ENCODE measurements around the gene PRCD.
"Not testable (repeated sequence)": the region's sequence is repeated elsewhere in the genome, so short reads cannot be mapped to it uniquely, and the experiment has no call there.

PRCD gene

DNA sequence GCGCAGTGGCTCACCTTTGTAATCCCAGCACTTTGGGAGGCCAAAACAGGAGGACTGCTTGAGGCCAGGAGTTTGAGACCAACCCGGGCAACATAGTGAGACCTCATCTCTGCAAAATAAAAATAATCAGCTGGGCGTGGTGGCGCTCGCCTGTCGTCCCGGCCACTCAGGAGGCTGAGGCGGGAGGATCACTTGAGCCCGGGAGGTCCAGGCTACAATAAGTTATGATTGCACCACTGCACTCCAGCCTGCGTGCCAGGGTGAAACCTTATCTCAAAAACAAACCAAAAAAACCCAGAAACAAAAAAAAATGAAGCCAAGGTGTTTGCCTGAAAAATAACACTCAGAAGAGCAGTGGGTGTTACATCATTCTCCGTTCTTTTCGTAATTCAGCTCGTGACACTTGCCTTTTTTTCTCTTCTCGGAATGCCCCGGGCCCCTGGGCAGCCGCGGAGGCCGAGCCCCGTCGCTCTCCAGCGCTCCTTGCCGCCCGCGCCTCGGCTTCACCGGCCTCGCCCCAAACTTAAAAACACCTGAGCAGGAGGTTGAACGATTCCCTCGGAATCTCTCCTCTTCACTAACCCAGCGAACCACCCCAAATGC lies 17.0 kb downstream of the PRCD start:
- H3K27me3 ChIP-seq (replicated peaks; ENCODE audit: control insufficient read depth, insufficient read depth, low read length), result no peaks in the 10 kb centered on the region
- peak overlapping the region; percentile 98 for H3K4me3 ChIP-seq (replicated peaks; ENCODE audit: low read depth, low read length)
- peaks cover 2% of the 10 kb centered on the region for H3K36me3 ChIP-seq (ENCODE audit: control insufficient read depth, insufficient read depth, low read length)
- DNase-seq (ENCODE audit: extremely low read depth, insufficient read length), result no peak
- no peak for TF ChIP-seq CTCF (IDR thresholded peaks at IDR 0.05; ENCODE audit: insufficient read depth, low read length, poor library complexity, severe bottlenecking)

- Histone ChIP-seq H3K36me3 (ENCODE audit: control insufficient read depth, insufficient read depth, low read length) (peaks cover 6% of the 10 kb centered on the region), H3K4me3 (replicated peaks; ENCODE audit: low read depth, low read length) (peak overlapping the region; percentile 98), H3K27me3 (replicated peaks; ENCODE audit: control insufficient read depth, insufficient read depth, low read length) (no peaks in the 10 kb centered on the region)
- peak; percentile 63 for TF ChIP-seq CTCF (IDR thresholded peaks at IDR 0.05; ENCODE audit: insufficient read depth, low read length, poor library complexity, severe bottlenecking)
- peak; percentile 93 for DNase-seq (ENCODE audit: extremely low read depth, insufficient read length)
Measured at GRCh38 chr17:76557368-76558197, 17.7 kb downstream of the PRCD start.

DNA sequence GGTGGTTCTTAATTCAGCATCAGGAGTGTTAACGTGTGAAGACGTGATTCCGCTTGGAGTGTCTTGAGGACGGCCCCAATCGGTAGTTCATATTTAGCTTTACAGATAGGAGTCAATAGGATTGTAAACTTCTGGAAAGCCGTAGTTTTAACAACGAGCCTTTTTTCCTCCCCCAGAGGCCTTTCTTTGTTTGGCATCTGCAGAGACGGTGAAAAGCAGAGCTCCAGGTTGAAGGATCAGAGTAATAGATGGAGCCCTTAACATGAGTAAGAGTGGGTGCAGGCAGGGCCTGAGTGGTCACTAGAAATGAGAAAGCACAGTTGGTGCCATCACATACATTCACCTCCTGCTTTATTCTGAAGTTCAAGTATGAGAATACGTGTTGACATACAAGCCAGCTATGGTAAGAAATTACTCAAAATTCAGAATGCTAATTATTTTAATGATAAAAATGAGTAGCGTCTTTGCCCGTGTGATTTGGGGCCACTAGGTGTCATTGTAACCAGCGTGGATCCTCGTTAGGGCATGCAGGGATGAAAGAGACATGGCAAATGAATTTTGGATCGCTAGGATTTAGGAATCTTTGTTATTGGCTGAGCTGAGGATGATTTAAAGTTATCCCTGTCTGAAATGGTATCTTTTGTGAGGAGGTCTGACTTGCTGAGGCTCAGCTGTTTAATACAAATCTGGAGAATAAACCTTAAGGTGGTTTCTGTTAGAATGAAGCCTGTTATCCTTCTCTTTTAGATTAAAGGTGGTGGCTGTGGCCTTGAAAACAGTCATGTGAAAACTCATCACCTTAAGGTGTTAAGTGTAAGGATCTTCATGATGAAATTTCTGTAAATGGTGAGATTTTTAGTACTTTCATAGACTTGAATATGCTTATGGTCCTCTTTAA lies 18.6 kb downstream of the PRCD start:
- Histone ChIP-seq H3K36me3 (ENCODE audit: control insufficient read depth, insufficient read depth, low read length) (peaks cover 8% of the 10 kb centered on the region), H3K27me3 (replicated peaks; ENCODE audit: control insufficient read depth, insufficient read depth, low read length) (no peaks in the 10 kb centered on the region), H3K4me3 (replicated peaks; ENCODE audit: low read depth, low read length) (peak overlapping the region; percentile 98)
- no peak for DNase-seq (ENCODE audit: extremely low read depth, insufficient read length)
- peak; percentile 70 for TF ChIP-seq CTCF (IDR thresholded peaks at IDR 0.05; ENCODE audit: insufficient read depth, low read length, poor library complexity, severe bottlenecking)

GRCh38 chr17:76559460-76559859 lies 19.6 kb downstream of the PRCD start:
- H3K36me3 ChIP-seq (ENCODE audit: control insufficient read depth, insufficient read depth, low read length); H3K27me3 ChIP-seq (replicated peaks; ENCODE audit: control insufficient read depth, insufficient read depth, low read length); DNase-seq (ENCODE audit: extremely low read depth, insufficient read length): not testable (repeated sequence)
- H3K4me3 ChIP-seq (replicated peaks; ENCODE audit: low read depth, low read length), result peak overlapping the region; percentile 98

DNA sequence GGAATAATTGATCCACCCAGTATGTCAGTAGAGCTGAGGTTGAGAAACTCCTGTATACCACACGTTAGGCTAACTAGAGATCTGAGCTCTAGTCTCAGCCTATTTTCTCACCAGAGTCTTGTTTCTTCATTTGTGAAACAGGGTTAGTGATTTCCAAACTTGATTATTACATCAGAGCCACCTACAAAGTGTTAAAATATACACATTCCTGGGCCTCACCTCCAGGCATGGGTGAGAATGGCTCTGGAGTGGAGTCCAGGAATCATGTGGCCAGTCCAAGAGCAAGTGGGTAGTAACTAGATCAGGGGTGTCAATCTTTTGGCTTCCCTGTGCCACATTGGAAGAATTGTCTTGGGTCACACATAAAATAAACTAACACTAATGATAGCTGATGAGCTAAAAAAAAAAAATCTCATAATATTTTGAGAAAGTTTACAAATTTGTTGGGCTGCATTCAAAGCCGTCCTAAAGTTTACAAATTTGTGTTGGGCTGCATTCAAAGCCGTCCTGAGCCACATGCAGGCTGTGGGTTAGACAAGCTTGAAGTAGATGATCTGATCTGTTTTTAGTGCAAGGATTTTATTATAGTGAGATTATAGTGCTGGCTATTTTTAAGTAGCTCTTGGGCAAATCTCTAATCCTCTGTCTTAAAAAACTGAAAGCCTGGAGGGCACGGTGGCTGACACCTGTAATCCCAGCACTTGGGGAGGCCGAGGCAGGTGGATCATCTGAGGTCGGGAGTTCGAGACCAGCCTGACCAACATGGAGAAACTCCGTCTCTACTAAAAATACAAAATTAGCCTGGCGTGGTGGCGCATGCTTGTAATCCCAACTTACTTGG lies 20.4 kb downstream of the PRCD start:
- no peak for DNase-seq (ENCODE audit: extremely low read depth, insufficient read length)
- H3K36me3 ChIP-seq (ENCODE audit: control insufficient read depth, insufficient read depth, low read length), result peaks cover 9% of the 10 kb centered on the region

More for the DNA sequence above, 20.4 kb downstream of the PRCD start:
- TF ChIP-seq CTCF (IDR thresholded peaks at IDR 0.05; ENCODE audit: insufficient read depth, low read length, poor library complexity, severe bottlenecking), result no peak
- peak overlapping the region; percentile 98 for H3K4me3 ChIP-seq (replicated peaks; ENCODE audit: low read depth, low read length)
- H3K27me3 ChIP-seq (replicated peaks; ENCODE audit: control insufficient read depth, insufficient read depth, low read length), result no peaks in the 10 kb centered on the region
